ENCODE data around the gene MGAT4B. TPM values are rescaled to one million over a fixed set of nuclear protein-coding genes. Genes with fewer than 3 reads are reported as not detected.

MGAT4B gene
- total RNA-seq, 1 donor from 2014 or later: 193 TPM

DNA sequence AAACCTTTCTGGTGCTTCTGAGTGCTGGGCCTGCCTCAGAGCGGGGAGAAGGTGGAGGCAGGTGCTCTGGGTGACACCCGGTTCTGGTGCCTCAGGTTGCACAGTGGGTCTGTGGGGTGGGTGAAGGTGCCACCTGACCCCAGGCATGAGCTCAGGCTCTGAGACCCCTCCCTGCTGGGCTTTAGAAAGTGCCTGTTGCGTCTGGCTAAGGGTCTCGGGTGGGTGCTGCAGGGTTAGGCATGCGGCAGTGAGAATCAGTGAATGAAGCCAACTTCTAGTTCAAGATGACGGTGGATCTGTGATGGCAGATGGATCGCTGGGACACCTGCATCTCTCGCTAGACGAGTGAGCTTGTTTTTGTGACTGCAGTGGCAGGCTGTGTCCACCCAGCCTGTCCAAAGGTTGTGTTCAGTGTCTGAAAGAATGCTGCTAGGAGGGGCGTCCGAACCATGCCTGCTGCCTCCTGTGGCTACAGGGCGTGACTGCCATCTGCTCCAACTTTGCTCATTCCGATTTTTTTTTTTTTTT is 19.1 kb upstream of the MGAT4B start:
- no peak for DNase-seq (ENCODE audit: low read depth)
- no peaks in the 10 kb centered on the region for H3K27me3 ChIP-seq (ENCODE audit: insufficient read depth, low read length)
- no peak overlapping the region for H3K4me3 ChIP-seq (ENCODE audit: insufficient read depth, low read depth, low read length)
- Mint-ChIP-seq H3K36me3 (ENCODE audit: low read depth, unreplicated experiment) (peaks cover 32% of the 10 kb centered on the region), H3K27me3 (ENCODE audit: low read depth, unreplicated experiment) (no peaks in the 10 kb centered on the region), H3K4me3 (ENCODE audit: unreplicated experiment) (peak overlapping the region; percentile 5), H3K4me1 (ENCODE audit: low read depth, unreplicated experiment) (peaks cover 36% of the 10 kb centered on the region), H3K9me3 (ENCODE audit: unreplicated experiment) (peaks cover 2% of the 10 kb centered on the region), H3K27ac (ENCODE audit: unreplicated experiment) (no peak overlapping the region)
- peaks cover 70% of the 10 kb centered on the region for H3K79me2 ChIP-seq (ENCODE audit: insufficient read depth, low read length)
- H3K4me1 ChIP-seq (ENCODE audit: insufficient read depth, low read length): peaks cover 15% of the 10 kb centered on the region
- TF ChIP-seq, protein P1, sequence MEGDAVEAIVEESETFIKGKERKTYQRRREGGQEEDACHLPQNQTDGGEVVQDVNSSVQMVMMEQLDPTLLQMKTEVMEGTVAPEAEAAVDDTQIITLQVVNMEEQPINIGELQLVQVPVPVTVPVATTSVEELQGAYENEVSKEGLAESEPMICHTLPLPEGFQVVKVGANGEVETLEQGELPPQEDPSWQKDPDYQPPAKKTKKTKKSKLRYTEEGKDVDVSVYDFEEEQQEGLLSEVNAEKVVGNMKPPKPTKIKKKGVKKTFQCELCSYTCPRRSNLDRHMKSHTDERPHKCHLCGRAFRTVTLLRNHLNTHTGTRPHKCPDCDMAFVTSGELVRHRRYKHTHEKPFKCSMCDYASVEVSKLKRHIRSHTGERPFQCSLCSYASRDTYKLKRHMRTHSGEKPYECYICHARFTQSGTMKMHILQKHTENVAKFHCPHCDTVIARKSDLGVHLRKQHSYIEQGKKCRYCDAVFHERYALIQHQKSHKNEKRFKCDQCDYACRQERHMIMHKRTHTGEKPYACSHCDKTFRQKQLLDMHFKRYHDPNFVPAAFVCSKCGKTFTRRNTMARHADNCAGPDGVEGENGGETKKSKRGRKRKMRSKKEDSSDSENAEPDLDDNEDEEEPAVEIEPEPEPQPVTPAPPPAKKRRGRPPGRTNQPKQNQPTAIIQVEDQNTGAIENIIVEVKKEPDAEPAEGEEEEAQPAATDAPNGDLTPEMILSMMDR (IDR thresholded peaks at IDR 0.05; ENCODE audit: insufficient read depth, low read depth, low read length): no peak
- no peak for TF ChIP-seq EZH2 (IDR thresholded peaks at IDR 0.05; ENCODE audit: insufficient read depth, low read length)
- peaks cover 96% of the 10 kb centered on the region for H4K20me1 ChIP-seq (ENCODE audit: insufficient read depth, low read length)
- H3K36me3 ChIP-seq (ENCODE audit: insufficient read depth, low read length): peaks cover 54% of the 10 kb centered on the region
- FAIRE-seq: no peak
- no peaks in the 10 kb centered on the region for H3K9me3 ChIP-seq (ENCODE audit: insufficient read depth, low read depth, low read length)
- H3K9ac ChIP-seq (ENCODE audit: low read length): no peak overlapping the region
- H3K27ac ChIP-seq (ENCODE audit: low read depth, low read length): no peak overlapping the region
- H3K4me2 ChIP-seq (ENCODE audit: low read length): no peak overlapping the region
- H2AFZ ChIP-seq (ENCODE audit: low read depth, low read length): no peak overlapping the region

DNA sequence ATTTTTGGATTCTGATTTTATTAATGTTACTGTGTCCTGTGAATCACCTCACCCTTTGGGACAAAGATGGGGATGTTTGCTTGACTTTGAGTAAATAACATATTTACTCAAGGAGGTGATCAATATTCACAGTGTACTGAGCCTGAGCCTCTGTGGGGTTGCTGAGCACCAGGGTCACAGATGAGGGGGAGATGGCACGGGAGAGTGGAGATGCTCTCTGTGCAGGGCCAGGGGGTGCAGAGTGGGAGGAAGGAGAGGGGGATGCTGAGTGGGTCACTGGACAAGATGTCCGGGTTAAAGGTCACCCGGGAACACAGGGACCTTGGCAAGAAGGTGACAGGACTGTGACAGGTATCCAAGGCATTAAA is 18.1 kb upstream of the MGAT4B start:
- no peaks in the 10 kb centered on the region for H3K9me3 ChIP-seq (ENCODE audit: insufficient read depth, low read depth, low read length)
- DNase-seq (ENCODE audit: low read depth) (no peak), FAIRE-seq (no peak)
- no peak overlapping the region for H3K9ac ChIP-seq (ENCODE audit: low read length)
- Mint-ChIP-seq H3K9me3 (ENCODE audit: unreplicated experiment) (peaks cover 2% of the 10 kb centered on the region), H3K4me3 (ENCODE audit: unreplicated experiment) (peak overlapping the region; percentile 47), H3K27me3 (ENCODE audit: low read depth, unreplicated experiment) (no peaks in the 10 kb centered on the region), H3K27ac (ENCODE audit: unreplicated experiment) (peak overlapping the region; percentile 31), H3K4me1 (ENCODE audit: low read depth, unreplicated experiment) (peaks cover 38% of the 10 kb centered on the region), H3K36me3 (ENCODE audit: low read depth, unreplicated experiment) (peaks cover 27% of the 10 kb centered on the region)
- peaks cover 75% of the 10 kb centered on the region for H3K79me2 ChIP-seq (ENCODE audit: insufficient read depth, low read length)
- H3K36me3 ChIP-seq (ENCODE audit: insufficient read depth, low read length): peaks cover 47% of the 10 kb centered on the region
- H4K20me1 ChIP-seq (ENCODE audit: insufficient read depth, low read length): peaks cover 89% of the 10 kb centered on the region
- TF ChIP-seq, protein P1 (IDR thresholded peaks at IDR 0.05; ENCODE audit: insufficient read depth, low read depth, low read length): no peak
- no peak for TF ChIP-seq EZH2 (IDR thresholded peaks at IDR 0.05; ENCODE audit: insufficient read depth, low read length)
- no peak overlapping the region for H3K4me3 ChIP-seq (ENCODE audit: insufficient read depth, low read depth, low read length)
- no peaks in the 10 kb centered on the region for H3K27me3 ChIP-seq (ENCODE audit: insufficient read depth, low read length)
- H2AFZ ChIP-seq (ENCODE audit: low read depth, low read length): no peak overlapping the region
- H3K27ac ChIP-seq (ENCODE audit: low read depth, low read length): no peak overlapping the region
- H3K4me2 ChIP-seq (ENCODE audit: low read length): peak overlapping the region; percentile 2
- peaks cover 23% of the 10 kb centered on the region for H3K4me1 ChIP-seq (ENCODE audit: insufficient read depth, low read length)

DNA sequence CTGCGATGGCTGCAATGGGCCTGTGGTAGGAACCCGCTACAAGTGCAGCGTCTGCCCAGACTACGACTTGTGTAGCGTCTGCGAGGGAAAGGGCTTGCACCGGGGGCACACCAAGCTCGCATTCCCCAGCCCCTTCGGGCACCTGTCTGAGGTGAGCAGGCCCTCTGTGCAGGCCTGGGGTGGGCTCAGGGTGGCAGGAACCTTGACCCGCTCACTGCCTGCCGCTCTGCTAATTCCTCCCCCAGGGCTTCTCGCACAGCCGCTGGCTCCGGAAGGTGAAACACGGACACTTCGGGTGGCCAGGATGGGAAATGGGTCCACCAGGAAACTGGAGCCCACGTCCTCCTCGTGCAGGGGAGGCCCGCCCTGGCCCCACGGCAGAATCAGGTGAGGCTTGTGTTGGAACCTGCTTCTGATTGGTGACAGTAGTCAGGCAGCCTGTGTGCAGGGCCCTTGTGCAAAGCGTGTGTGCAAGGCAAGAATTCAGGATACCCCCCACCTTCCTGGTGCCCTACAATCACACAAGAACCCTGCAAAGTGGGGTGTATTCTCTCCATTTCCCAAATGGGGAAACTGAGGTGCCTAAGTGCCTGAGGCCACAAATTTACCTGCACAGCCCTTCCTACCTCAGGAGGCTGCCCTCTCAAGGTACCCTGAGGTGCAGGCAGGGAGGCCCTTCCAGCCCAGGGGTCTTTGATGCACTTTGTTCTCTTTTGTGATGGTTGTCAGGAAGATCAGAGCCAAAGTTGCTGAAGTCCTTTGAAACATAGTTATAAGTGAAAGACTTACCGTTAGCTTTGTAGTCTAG is 17.5 kb upstream of the MGAT4B start:
- peaks cover 2% of the 10 kb centered on the region for H3K9me3 Mint-ChIP-seq (ENCODE audit: unreplicated experiment)
- no peak for TF ChIP-seq EZH2 (IDR thresholded peaks at IDR 0.05; ENCODE audit: insufficient read depth, low read length)
- TF ChIP-seq, protein P1 (IDR thresholded peaks at IDR 0.05; ENCODE audit: insufficient read depth, low read depth, low read length): no peak
- peaks cover 83% of the 10 kb centered on the region for H4K20me1 ChIP-seq (ENCODE audit: insufficient read depth, low read length)
- H3K4me1 Mint-ChIP-seq (ENCODE audit: low read depth, unreplicated experiment): peaks cover 37% of the 10 kb centered on the region
- no peak for FAIRE-seq
- H3K27ac Mint-ChIP-seq (ENCODE audit: unreplicated experiment): peak overlapping the region; percentile 31
- H3K9me3 ChIP-seq (ENCODE audit: insufficient read depth, low read depth, low read length): no peaks in the 10 kb centered on the region
- no peak overlapping the region for H2AFZ ChIP-seq (ENCODE audit: low read depth, low read length)
- H3K4me2 ChIP-seq (ENCODE audit: low read length): peak overlapping the region; percentile 84
- peak overlapping the region; percentile 47 for H3K4me3 Mint-ChIP-seq (ENCODE audit: unreplicated experiment)
- H3K79me2 ChIP-seq (ENCODE audit: insufficient read depth, low read length): peaks cover 73% of the 10 kb centered on the region
- no peak overlapping the region for H3K27ac ChIP-seq (ENCODE audit: low read depth, low read length)
- peaks cover 41% of the 10 kb centered on the region for H3K36me3 ChIP-seq (ENCODE audit: insufficient read depth, low read length)
- H3K4me3 ChIP-seq (ENCODE audit: insufficient read depth, low read depth, low read length): no peak overlapping the region
- H3K27me3 ChIP-seq (ENCODE audit: insufficient read depth, low read length): no peaks in the 10 kb centered on the region
- H3K36me3 Mint-ChIP-seq (ENCODE audit: low read depth, unreplicated experiment): peaks cover 22% of the 10 kb centered on the region
- H3K4me1 ChIP-seq (ENCODE audit: insufficient read depth, low read length): peaks cover 29% of the 10 kb centered on the region
- DNase-seq (ENCODE audit: low read depth): no peak
- H3K9ac ChIP-seq (ENCODE audit: low read length): no peak overlapping the region
- no peaks in the 10 kb centered on the region for H3K27me3 Mint-ChIP-seq (ENCODE audit: low read depth, unreplicated experiment)
